Measurements from ENCODE around the gene TCOF1.

The TCOF1 gene

DNA sequence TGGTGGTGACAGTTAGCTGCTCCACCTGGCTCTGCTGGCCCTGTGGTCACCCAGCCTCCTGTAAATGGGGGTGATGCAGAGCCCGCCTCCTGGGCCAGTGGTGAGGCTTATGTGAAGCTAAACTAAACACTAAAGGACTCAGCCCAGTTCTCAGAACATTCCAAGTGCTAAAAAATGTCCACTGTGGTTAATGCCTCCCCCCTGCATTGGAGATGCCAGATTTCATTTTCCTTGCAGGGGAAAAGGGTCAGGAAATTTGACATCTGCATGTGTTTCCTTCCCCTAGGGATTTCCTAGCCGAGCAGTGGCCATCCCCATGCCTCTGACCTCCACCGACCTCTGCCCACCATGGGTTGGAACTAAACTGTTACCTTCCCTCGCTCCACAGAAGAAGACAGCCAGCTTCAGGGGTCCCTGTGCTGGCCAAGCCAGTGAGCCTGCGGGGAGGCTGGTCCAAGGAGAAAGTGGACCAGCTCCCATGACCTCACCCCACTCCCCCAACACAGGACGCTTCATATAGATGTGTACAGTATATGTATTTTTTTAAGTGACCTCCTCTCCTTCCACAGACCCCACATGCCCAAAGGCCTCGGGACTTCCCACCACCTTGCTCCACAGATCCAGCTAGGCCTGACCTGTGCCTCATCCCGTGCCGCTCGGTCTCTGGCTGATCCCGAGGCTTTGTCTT is 42.2 kb downstream of the TCOF1 start:
- no peak for DNase-seq (ENCODE audit: low spot score)
- no peak overlapping the region for H3K4me3 ChIP-seq
- no peak overlapping the region for H3K27ac ChIP-seq
- TF ChIP-seq, protein P1, sequence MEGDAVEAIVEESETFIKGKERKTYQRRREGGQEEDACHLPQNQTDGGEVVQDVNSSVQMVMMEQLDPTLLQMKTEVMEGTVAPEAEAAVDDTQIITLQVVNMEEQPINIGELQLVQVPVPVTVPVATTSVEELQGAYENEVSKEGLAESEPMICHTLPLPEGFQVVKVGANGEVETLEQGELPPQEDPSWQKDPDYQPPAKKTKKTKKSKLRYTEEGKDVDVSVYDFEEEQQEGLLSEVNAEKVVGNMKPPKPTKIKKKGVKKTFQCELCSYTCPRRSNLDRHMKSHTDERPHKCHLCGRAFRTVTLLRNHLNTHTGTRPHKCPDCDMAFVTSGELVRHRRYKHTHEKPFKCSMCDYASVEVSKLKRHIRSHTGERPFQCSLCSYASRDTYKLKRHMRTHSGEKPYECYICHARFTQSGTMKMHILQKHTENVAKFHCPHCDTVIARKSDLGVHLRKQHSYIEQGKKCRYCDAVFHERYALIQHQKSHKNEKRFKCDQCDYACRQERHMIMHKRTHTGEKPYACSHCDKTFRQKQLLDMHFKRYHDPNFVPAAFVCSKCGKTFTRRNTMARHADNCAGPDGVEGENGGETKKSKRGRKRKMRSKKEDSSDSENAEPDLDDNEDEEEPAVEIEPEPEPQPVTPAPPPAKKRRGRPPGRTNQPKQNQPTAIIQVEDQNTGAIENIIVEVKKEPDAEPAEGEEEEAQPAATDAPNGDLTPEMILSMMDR (IDR thresholded peaks at IDR 0.05) = no peak

DNA sequence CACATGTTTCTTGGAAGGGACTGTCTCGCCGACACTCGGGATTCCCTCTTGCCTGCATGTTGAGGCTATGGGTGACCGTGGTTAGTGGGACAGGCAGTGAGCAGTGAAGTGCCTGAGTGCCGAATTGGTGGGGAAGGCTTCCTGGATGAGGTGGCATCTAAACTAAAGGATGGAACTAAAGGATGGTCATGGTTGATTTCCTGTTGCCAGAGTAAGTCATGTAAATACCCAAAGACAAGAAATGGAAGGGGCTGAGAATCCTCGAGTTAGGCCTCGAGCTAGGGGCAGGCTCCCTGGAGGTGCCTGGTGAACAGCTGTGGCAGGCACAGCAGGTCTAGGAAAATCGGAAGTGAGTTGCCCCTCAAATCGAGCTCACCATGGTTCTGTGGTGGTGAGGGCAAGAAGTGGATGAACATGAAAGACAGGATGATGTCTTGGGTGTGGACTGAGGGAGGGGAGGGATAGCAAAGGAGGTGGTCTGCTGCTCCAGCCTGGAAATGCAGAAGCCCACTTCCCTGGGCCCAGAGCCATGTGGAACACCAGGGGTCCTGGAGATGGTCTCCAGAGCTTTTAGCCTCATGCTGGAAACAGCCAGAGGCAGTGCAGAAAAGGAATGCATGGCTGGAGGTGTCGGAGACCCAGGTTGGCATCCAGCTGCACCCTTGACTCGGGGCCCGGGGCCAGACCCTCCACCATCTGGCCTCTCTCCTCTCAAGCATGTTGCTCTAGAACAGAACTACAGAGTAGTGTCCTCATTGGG is 43.0 kb downstream of the TCOF1 start:
- Histone ChIP-seq H3K4me3 (no peak overlapping the region), H3K27ac (no peak overlapping the region)
- TF ChIP-seq, protein P1 (IDR thresholded peaks at IDR 0.05) = no peak
- no peak for DNase-seq (ENCODE audit: low spot score)

DNA sequence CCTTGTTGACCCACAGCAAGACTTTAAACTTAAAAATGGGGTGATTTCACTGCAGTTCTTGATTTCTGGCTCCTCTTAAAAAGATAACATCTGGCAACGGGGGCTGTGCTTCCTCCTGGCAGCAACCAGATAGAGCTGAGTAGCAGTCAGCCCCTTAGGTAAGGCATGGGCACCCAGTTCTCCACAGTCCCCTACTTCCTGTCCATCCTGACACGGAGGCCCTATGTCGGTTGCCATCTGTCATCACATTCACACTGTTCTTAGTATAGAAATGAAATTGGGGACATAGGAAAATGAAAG is 43.5 kb downstream of the TCOF1 start:
- H3K27ac ChIP-seq = no peak overlapping the region
- DNase-seq (ENCODE audit: low spot score) = no peak
- TF ChIP-seq, protein P1 (IDR thresholded peaks at IDR 0.05) = no peak
- no peak overlapping the region for H3K4me3 ChIP-seq

DNA sequence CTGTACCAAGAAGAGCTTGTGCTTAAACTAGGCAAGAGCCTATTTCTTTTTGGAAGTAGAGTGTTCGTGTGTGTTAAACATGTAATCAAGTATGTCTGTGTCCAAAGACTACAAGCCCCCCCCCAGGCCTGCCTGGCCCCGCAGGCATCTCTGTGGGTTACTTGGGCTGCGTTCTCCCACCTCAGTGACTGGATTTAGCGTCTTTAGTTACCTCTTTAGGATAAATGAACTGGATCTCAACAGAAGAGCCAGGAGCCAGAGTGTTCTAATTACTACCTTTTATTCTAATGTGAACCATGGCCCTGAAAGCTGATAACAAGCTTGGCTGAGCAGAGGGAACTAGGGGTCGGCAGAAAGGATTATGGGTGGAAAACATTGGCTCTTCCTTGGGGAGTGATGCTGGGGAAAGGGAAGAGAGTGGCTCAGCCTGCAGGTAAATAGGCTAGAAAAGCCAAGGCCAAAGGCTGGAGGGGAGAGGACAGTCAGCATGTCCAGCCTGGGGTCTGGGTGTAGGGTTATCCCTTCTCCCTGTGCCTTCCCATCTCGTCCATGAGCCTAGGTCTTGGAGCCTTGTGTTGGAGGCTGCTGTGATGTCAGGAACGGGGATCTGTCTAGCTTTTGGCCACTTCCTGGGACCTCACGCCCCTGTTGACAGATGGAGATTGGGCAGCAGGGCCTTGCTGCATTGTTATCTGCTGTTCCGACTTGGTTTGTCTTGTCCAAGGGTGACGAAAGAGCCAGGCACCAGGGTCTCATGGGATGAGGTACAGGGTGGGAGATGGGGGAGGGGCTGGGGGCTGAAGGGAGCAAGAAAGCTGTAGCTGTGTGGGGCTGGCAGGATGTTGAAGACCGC is 44.1 kb downstream of the TCOF1 start:
- H3K4me3 ChIP-seq = no peak overlapping the region
- TF ChIP-seq, protein P1 (IDR thresholded peaks at IDR 0.05) = no peak
- no peak for DNase-seq (ENCODE audit: low spot score)
- no peak overlapping the region for H3K27ac ChIP-seq

DNA sequence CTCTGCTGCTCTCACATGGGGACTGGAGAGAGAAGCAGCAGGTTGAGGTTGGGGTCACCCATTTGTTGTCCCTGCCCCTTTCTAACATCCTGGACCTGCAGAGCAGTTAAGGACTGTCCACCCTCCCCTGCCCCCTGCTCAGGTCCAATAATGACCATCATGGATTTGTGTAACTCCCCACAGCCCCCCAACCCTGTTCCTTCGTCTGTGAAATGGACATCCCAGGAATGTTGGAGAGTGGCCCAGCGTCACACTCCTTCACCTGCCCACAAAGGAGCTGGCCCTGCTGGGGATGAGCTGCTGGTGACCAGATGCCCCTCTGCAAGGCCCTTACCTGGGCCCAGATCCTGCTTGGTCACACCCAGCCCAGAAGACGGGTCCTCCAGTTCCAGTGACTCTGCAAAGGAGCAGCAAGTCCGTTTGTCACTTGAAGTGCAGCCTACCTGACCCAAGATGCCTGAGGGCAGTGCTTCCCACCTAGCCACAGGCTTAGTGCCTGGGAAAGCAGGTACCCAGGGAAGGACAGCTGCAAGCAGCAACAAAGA is 44.8 kb downstream of the TCOF1 start:
- DNase-seq (ENCODE audit: low spot score) = no peak
- TF ChIP-seq, protein P1 (IDR thresholded peaks at IDR 0.05) = no peak
- H3K27ac ChIP-seq = no peak overlapping the region
- no peak overlapping the region for H3K4me3 ChIP-seq

DNA sequence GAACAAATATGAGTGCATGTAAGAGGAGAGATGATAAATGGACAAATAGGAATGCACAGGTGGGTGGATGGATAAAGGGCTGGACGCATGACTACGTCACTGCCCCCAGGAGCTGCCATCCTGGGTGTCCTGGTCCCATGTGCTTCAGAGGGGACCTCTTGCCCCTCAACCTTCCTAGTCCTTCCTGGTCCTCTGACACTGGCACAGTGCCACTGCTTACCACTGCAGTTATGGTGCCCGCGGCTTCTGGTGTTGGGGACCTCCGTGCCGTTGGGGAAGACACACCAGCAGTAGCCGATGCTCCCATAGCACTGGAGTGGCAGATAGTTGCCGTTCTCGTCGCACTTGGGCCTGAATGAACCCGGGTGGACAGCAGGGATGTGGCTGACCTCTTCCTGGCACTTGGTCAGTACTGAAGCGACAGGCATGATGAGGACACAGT is 45.4 kb downstream of the TCOF1 start:
- Histone ChIP-seq H3K4me3 (no peak overlapping the region), H3K27ac (no peak overlapping the region)
- no peak for DNase-seq (ENCODE audit: low spot score)
- TF ChIP-seq, protein P1 (IDR thresholded peaks at IDR 0.05) = no peak
